ENCODE data around the gene MRGPRF. TPM values are rescaled to one million over a fixed set of nuclear protein-coding genes. Genes with fewer than 3 reads are reported as not detected.

The MRGPRF gene
- total RNA-seq, 6 experiments from 2014 or later = 51.4 to 74.9 (median 63.9) TPM

GRCh38 chr11:69005183-69005630, 7.8 kb downstream of the MRGPRF start:
- Mint-ChIP-seq H3K36me3 (ENCODE audit: low read depth) (peaks cover 9% of the 10 kb centered on the region; the same call in 1 of the 2 replicates), H3K27me3 (ENCODE audit: insufficient read depth) (peaks cover 2% of the 10 kb centered on the region; the same call in 1 of the 2 replicates), H3K27ac (no peak overlapping the region), H3K9me3 (no peaks in the 10 kb centered on the region), H3K4me1 (ENCODE audit: low read depth) (peaks cover 60% of the 10 kb centered on the region), H3K4me3 (no peak overlapping the region; the same call in 1 of the 2 replicates)
- no peak for TF ChIP-seq CTCF (IDR thresholded peaks at IDR 0.05)
- no peak for DNase-seq

- peaks cover 2% of the 10 kb centered on the region; the same call in 1 of the 2 replicates for H3K27me3 Mint-ChIP-seq (ENCODE audit: insufficient read depth)
- TF ChIP-seq CTCF (IDR thresholded peaks at IDR 0.05) = no peak
- no peak overlapping the region for H3K27ac Mint-ChIP-seq
- no peaks in the 10 kb centered on the region for H3K9me3 Mint-ChIP-seq
- no peak overlapping the region for H3K4me3 Mint-ChIP-seq
- H3K4me1 Mint-ChIP-seq (ENCODE audit: low read depth) = peaks cover 57% of the 10 kb centered on the region
- peaks cover 9% of the 10 kb centered on the region; the same call in 1 of the 2 replicates for H3K36me3 Mint-ChIP-seq (ENCODE audit: low read depth)
- no peak for DNase-seq
Measured at GRCh38 chr11:69004411-69005182, 8.4 kb downstream of the MRGPRF start.

- peaks cover 57% of the 10 kb centered on the region for H3K4me1 Mint-ChIP-seq (ENCODE audit: low read depth)
- H3K9me3 Mint-ChIP-seq = no peaks in the 10 kb centered on the region
- no peak overlapping the region for H3K4me3 Mint-ChIP-seq
- peaks cover 9% of the 10 kb centered on the region; the same call in 1 of the 2 replicates for H3K36me3 Mint-ChIP-seq (ENCODE audit: low read depth)
- DNase-seq = no peak
- TF ChIP-seq CTCF (IDR thresholded peaks at IDR 0.05) = no peak
- no peak overlapping the region for H3K27ac Mint-ChIP-seq
- H3K27me3 Mint-ChIP-seq (ENCODE audit: insufficient read depth) = peaks cover 2% of the 10 kb centered on the region; the same call in 1 of the 2 replicates
Measured at GRCh38 chr11:69003866-69004367, 9.1 kb downstream of the MRGPRF start.

GRCh38 chr11:69003301-69003865, 9.7 kb downstream of the MRGPRF start:
- DNase-seq = no peak
- Mint-ChIP-seq H3K36me3 (ENCODE audit: low read depth) (peaks cover 9% of the 10 kb centered on the region; the same call in 1 of the 2 replicates), H3K4me1 (ENCODE audit: low read depth) (peaks cover 57% of the 10 kb centered on the region), H3K9me3 (no peaks in the 10 kb centered on the region), H3K27ac (no peak overlapping the region; the same call in 1 of the 2 replicates), H3K4me3 (no peak overlapping the region), H3K27me3 (ENCODE audit: insufficient read depth) (peaks cover 2% of the 10 kb centered on the region; the same call in 1 of the 2 replicates)
- no peak for TF ChIP-seq CTCF (IDR thresholded peaks at IDR 0.05)

- Mint-ChIP-seq H3K27me3 (ENCODE audit: insufficient read depth) (peaks cover 2% of the 10 kb centered on the region; the same call in 1 of the 2 replicates), H3K4me1 (ENCODE audit: low read depth) (peaks cover 55% of the 10 kb centered on the region), H3K9me3 (no peaks in the 10 kb centered on the region), H3K4me3 (no peak overlapping the region), H3K27ac (no peak overlapping the region), H3K36me3 (ENCODE audit: low read depth) (peaks cover 6% of the 10 kb centered on the region; the same call in 1 of the 2 replicates)
- no peak for TF ChIP-seq CTCF (IDR thresholded peaks at IDR 0.05)
- DNase-seq = no peak
Measured at GRCh38 chr11:69002570-69003231, 10.3 kb downstream of the MRGPRF start.

Measured in HFFc6 (cell line).